Cardiac fibroblast (primary cell): ENCODE data around the gene BTBD17.
A peak's percentile ranks its signal among the peaks of the same experiment; 100 is the strongest.

ENCODE experiments used
- DNase-seq, 2 donors: peaks; one replicate each; pipeline versions ENCODE4 v3.0.0 to v3.0.0-alpha.2; 2010; ENCODE audit warnings: low read depth in 2 of 2
- H3K4me3 ChIP-seq, 2 donors: replicated peaks in 1 of 2; 1 replicate in 1 of 2; 2 replicates in 1 of 2; pipeline ENCODE4 v1.5.1; 2011; ENCODE audit warnings: low read depth in 2 of 2, low read length in 2 of 2, mild to moderate bottlenecking in 2 of 2, moderate library complexity in 1 of 2
- TF ChIP-seq, protein P1 (sequence below): IDR thresholded peaks from one replicate; pipeline ENCODE4 v1.5.1; 2011; ENCODE audit warnings: low read depth, mild to moderate bottlenecking, low read length, inconsistent platforms

The BTBD17 gene

DNA sequence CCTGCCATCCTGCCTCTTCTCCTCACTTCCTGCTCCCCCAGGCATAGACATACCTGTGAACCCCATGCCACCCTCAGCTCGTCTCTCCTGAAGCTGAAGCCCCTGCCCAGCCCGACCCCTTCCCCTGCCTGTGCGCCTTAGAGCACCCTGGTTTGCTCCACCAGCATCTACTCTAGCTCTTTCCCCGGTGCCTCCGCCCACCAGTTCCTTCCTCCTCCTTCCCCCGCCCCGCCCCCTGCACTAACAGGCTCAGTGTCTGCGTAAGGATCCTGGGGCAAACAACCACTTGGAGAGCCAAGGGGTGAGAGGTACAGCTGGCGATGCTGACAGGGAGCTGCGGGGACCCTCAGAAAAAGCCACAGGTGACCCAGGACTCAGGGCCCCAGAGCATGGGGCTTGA is 7.6 kb upstream of the BTBD17 start:
- TF ChIP-seq, protein P1, sequence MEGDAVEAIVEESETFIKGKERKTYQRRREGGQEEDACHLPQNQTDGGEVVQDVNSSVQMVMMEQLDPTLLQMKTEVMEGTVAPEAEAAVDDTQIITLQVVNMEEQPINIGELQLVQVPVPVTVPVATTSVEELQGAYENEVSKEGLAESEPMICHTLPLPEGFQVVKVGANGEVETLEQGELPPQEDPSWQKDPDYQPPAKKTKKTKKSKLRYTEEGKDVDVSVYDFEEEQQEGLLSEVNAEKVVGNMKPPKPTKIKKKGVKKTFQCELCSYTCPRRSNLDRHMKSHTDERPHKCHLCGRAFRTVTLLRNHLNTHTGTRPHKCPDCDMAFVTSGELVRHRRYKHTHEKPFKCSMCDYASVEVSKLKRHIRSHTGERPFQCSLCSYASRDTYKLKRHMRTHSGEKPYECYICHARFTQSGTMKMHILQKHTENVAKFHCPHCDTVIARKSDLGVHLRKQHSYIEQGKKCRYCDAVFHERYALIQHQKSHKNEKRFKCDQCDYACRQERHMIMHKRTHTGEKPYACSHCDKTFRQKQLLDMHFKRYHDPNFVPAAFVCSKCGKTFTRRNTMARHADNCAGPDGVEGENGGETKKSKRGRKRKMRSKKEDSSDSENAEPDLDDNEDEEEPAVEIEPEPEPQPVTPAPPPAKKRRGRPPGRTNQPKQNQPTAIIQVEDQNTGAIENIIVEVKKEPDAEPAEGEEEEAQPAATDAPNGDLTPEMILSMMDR: no peak
- no peak for DNase-seq
- no peak overlapping the region for H3K4me3 ChIP-seq

DNA sequence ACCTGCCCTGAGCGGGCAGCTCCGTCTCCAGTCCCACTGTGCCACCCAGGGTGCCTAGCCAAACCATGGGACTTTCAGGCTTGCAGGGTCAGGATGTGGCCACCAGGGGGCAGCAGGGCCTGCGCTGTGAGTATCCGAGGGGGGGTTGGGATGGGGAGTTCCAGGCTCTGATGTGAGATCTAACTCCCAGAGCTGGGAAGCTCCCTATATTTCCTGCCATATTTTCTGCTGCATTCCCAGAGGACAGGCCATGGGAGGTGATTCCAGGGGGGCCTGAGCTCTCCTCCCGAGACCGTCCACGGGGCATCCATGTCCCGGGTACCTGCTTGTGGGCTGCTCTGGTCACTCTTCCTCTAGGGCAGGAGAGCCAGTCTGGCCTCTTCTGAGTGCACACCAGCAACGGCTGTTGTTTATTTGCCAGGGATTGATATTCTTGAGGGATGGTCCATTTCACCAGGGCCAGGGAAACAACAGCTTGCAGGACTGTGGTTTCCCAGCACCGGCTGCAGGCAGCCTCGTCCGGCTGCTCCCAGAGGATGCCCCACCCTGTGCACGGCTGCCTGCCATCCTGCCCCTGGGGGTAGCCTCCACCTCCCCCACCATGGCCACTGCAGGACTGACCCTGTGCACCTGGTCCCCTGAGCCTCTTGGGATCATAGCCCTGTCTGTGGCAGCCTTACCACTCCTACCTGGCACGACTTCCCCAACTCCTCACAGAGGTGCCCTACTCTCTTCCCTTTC is 6.8 kb upstream of the BTBD17 start:
- no peak overlapping the region for H3K4me3 ChIP-seq
- DNase-seq: peak; percentile 64 to 65
- TF ChIP-seq, protein P1: peak; percentile 92

DNA sequence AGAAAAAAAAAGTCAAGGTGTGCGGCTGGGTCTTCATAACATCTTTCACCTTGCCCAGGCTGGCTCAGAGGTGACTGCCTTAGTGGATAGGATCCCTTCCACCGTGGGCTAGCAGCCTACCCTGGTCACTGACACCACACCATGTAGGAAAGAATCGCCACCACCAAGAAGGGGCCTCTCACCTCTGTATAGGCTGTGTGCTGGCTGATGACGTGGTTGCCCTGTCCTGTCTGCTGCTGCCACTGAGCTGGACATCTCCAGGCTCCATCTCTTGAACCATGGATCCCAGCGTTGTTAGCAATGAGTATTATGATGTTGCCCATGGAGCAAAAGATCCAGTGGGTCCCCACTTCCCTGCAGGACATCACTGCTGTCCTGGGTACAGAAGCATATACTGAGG is 5.5 kb upstream of the BTBD17 start, which contains the start of gene GPR142:
Gene GPR142, plus strand, starts transcription at position 301 of the 400 bp plus-strand sequence. CDS start 2,035 bp downstream, outside the sequence.
- DNase-seq: no peak
- TF ChIP-seq, protein P1: no peak
- H3K4me3 ChIP-seq: no peak within 1 kb of the TSS

DNA sequence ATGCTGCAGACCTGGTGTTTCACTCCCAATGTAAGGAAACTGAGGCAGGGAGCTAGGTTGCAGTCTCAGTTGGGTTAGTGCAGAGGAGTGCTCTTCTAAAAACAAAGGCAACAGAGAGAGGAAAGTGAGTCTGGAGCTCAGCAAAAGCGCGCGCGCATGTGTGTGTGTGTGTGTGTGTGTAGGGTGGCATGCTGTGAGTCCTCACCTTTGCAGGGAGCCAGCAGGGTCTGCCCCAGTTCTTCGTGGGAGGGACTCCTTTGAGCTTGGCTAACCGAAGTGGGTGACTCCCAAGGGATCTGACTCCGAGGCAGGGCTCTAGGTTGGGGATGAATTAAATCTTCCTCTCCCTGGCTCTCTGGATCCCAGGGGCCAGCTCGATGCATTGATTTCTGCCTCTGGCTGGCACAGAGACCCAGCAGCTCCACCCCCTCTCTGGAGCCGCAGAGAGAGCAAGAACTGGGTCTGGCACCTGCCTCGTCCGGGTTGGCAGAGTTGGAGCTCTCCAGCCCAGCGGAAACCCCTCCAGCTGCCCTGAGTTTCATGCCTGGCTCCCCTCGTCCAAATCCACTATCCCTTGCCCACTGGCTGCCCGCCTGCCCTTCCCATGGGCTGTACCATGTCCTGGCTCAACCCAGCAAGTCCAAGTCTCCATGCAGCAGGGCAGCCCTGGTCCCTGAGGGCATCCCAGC is 1.3 kb upstream of the BTBD17 start:
- TF ChIP-seq, protein P1: no peak
- no peak for DNase-seq
- H3K4me3 ChIP-seq: no peak overlapping the region

DNA sequence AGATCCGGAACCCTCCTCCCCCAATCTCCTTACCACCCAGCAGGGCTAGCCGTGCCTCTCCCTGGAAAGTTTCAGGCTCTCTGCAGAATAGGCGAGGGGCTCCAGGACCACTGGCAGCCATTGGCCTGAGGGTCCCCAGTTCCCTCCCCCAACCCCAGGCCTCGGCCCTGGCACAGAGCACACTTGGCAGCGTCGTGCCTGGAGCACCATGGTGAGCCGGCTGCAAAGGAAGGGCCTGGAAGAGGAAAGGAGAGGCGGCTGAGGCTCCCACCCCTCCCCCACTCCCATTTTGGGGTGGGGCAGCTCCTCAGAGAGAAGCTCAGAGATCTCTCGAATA is 369 bp upstream of the BTBD17 start:
- TF ChIP-seq, protein P1: no peak
- no peak overlapping the region for H3K4me3 ChIP-seq
- no peak for DNase-seq

DNA sequence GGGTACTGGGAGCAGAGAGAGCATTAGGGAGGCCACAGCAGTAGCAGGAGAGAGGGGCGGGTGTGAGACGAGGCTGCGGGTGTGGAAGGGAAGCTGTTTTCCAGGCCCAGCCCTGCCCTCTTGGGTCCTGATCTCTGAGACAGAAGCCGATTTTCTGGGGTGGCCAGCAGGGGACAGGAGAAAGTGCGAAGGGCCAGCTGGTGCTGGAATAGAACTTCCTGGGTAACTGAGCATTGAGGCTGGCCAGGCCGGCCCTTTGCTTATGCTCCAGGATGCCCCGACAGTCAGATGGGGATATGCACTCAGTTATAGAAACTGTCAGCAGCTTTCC is 804 bp downstream of the BTBD17 start:
- TF ChIP-seq, protein P1: no peak
- DNase-seq: no peak
- no peak overlapping the region for H3K4me3 ChIP-seq
